Neural cell (in vitro differentiated cells): ENCODE results near the gene EFEMP1.

Experiments
- EP300 ChIP-seq: fragments of 450-650 bp; conservative IDR thresholded peaks from 2 replicates; pipeline ENCODE4 v1.6.1; 2014; ENCODE audit warnings: antibody characterized with exemption, mild to moderate bottlenecking, moderate library complexity; ENCODE audit not compliant: poor library complexity, severe bottlenecking
- EZH2 ChIP-seq: fragments of 200-600, 300-800 bp; shearing (Covaris generic), sonication (generic); IDR thresholded peaks from 2 replicates; pipeline ENCODE4 v1.6.1; 2014; ENCODE audit warnings: antibody characterized with exemption, low read length, borderline replicate concordance, mild to moderate bottlenecking; ENCODE audit not compliant: insufficient read depth, poor library complexity, severe bottlenecking
- POLR2AphosphoS5 ChIP-seq: IDR thresholded peaks from 2 replicates; pipeline ENCODE4 v1.6.1; 2012
- RAD21 ChIP-seq: fragments of 450-650 bp; conservative IDR thresholded peaks from 2 replicates; pipeline ENCODE4 v1.6.1; 2014; ENCODE audit warnings: antibody characterized with exemption, mild to moderate bottlenecking, moderate library complexity
- SMC3 ChIP-seq: fragments of 450-650 bp; conservative IDR thresholded peaks from 2 replicates; pipeline ENCODE4 v1.6.1; 2014; ENCODE audit warnings: antibody characterized with exemption, mild to moderate bottlenecking, moderate library complexity; ENCODE audit not compliant: poor library complexity
- TAF1 ChIP-seq: IDR thresholded peaks from 2 replicates; pipeline ENCODE4 v1.6.1; 2012; ENCODE audit warnings: low read depth
- TF ChIP-seq, protein P1 (sequence below): fragments of 450-650 bp; IDR thresholded peaks from 2 replicates; pipeline ENCODE4 v1.5.1; 2014; ENCODE audit warnings: antibody characterized with exemption, mild to moderate bottlenecking, moderate library complexity; ENCODE audit not compliant: poor library complexity, severe bottlenecking

GRCh38 chr2:55958756-55959155, 35.2 kb upstream of the EFEMP1 start:
- TF ChIP-seq, protein P1, sequence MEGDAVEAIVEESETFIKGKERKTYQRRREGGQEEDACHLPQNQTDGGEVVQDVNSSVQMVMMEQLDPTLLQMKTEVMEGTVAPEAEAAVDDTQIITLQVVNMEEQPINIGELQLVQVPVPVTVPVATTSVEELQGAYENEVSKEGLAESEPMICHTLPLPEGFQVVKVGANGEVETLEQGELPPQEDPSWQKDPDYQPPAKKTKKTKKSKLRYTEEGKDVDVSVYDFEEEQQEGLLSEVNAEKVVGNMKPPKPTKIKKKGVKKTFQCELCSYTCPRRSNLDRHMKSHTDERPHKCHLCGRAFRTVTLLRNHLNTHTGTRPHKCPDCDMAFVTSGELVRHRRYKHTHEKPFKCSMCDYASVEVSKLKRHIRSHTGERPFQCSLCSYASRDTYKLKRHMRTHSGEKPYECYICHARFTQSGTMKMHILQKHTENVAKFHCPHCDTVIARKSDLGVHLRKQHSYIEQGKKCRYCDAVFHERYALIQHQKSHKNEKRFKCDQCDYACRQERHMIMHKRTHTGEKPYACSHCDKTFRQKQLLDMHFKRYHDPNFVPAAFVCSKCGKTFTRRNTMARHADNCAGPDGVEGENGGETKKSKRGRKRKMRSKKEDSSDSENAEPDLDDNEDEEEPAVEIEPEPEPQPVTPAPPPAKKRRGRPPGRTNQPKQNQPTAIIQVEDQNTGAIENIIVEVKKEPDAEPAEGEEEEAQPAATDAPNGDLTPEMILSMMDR, result no peak
- TF ChIP-seq POLR2AphosphoS5, result no peak
- TF ChIP-seq EP300, result no peak
- no peak for TF ChIP-seq EZH2
- no peak for TF ChIP-seq RAD21
- TF ChIP-seq SMC3, result no peak
- TF ChIP-seq TAF1, result no peak
